ENCODE results near the gene EEF2K. TPM values are rescaled to one million over a fixed set of nuclear protein-coding genes. Genes with fewer than 3 reads are reported as not detected.
A peak's percentile ranks its signal among the peaks of the same experiment; 100 is the strongest.

The EEF2K gene
- total and polyA plus RNA-seq, 2 of the 13 experiments (the other 11 are each of a cell fraction or from before 2014, with no cell fraction given) = 22.0 to 23.8 TPM

DNA sequence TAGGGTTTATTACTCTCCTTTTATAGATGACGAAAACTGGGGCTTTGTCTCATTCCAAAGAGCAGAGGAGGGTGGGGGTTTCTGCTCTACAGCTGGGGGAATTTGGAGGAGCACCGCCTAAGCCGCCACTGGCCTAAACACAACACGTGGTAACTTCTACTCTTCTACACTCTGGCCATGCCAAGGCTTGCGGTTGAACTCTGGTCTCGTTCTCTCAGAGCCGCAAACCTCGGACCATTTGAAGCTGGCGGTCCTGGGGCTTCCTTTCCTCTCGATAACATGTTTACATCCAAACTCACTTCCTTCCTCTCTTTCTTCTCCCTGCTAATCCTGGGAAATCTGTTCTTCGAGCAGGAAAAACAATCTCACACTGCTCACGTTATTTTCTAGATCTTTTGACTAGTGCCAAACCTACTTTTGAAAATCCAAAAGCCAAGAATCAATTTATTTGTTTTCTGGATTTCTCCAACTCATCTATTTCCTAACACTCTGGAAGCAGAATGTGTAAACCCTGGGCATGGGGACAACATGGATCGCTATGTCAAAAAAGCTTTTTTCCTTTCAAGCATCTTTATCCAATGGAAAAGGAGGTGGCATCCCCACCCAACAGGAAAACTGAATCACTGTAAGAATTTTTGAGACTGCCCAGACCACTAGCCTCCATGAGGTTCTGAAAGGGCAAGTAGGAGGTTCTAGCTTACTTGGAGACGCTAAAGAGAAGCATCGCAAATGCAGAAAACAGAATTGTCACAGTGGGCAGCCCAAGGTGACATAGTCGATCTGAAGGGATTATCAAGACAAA is 13.6 kb upstream of the EEF2K start (continued):
- TF ChIP-seq RARA (CRISPR knock-in tag; IDR thresholded peaks at IDR 0.05) (peak; percentile 77), ZFP1 (CRISPR knock-in tag; IDR thresholded peaks at IDR 0.05) (peak; percentile 82), KDM5A (IDR thresholded peaks at IDR 0.05; ENCODE audit: borderline replicate concordance, low read length) (0 out of 2 replicates have a peak, but pooled peaks have one; percentile 9), RBAK (CRISPR knock-in tag; IDR thresholded peaks at IDR 0.05) (no peak), ZNF776 (CRISPR knock-in tag; IDR thresholded peaks at IDR 0.05) (0 out of 2 replicates have a peak, but pooled peaks have one; percentile 30), ZNF619 (CRISPR knock-in tag; IDR thresholded peaks at IDR 0.05) (no peak), ZBTB21 (CRISPR knock-in tag; IDR thresholded peaks at IDR 0.05) (peak; percentile 53; the same call in 1 of the 2 replicates), HOXA5 (CRISPR knock-in tag; IDR thresholded peaks at IDR 0.05) (peak; percentile 96), ZNF383 (CRISPR knock-in tag; IDR thresholded peaks at IDR 0.05; ENCODE audit: borderline replicate concordance) (no peak), ZNF672 (CRISPR knock-in tag; IDR thresholded peaks at IDR 0.05) (no peak), STAT5B (CRISPR knock-in tag; IDR thresholded peaks at IDR 0.05) (no peak), ZNF816 (CRISPR knock-in tag; IDR thresholded peaks at IDR 0.05; ENCODE audit: borderline replicate concordance) (0 out of 2 replicates have a peak, but pooled peaks have one; percentile 95), TSC22D2 (CRISPR knock-in tag; IDR thresholded peaks at IDR 0.05; ENCODE audit: borderline replicate concordance) (no peak; the same call in 1 of the 2 replicates), MYC (CRISPR knock-in tag; IDR thresholded peaks at IDR 0.05; ENCODE audit: borderline replicate concordance) (peak; percentile 97), ZBTB8A (CRISPR knock-in tag; IDR thresholded peaks at IDR 0.05; ENCODE audit: borderline replicate concordance, low read depth) (0 out of 2 replicates have a peak, but pooled peaks have one; percentile 43), HNRNPH1 (optimal IDR thresholded peaks at IDR 0.05; ENCODE audit: low read depth, low read length) (no peak), NFYC (CRISPR knock-in tag; IDR thresholded peaks at IDR 0.05) (peak; percentile 76), SCMH1 (CRISPR knock-in tag; IDR thresholded peaks at IDR 0.05; ENCODE audit: borderline replicate concordance) (no peak), ZNF720 (CRISPR knock-in tag; IDR thresholded peaks at IDR 0.05) (no peak), JUN (CRISPR knock-in tag; IDR thresholded peaks at IDR 0.05) (no peak), FOXJ3 (CRISPR knock-in tag; IDR thresholded peaks at IDR 0.05; ENCODE audit: borderline replicate concordance) (peak; percentile 85; the same call in 1 of the 2 replicates), ZNF367 (CRISPR knock-in tag; IDR thresholded peaks at IDR 0.05; ENCODE audit: borderline replicate concordance) (no peak), RFX1 (IDR thresholded peaks at IDR 0.05) (no peak), ZNF678 (CRISPR knock-in tag; IDR thresholded peaks at IDR 0.05) (no peak), ZKSCAN1 (IDR thresholded peaks at IDR 0.05; ENCODE audit: low read length) (no peak), PAF1 (CRISPR knock-in tag; IDR thresholded peaks at IDR 0.05) (no peak), ZNF430 (CRISPR knock-in tag; IDR thresholded peaks at IDR 0.05) (peak; percentile 98), SRY (CRISPR knock-in tag; IDR thresholded peaks at IDR 0.05) (0 out of 2 replicates have a peak, but pooled peaks have one; percentile 88), ZNF326 (CRISPR knock-in tag; IDR thresholded peaks at IDR 0.05; ENCODE audit: borderline replicate concordance) (no peak), ZSCAN21 (CRISPR knock-in tag; IDR thresholded peaks at IDR 0.05; ENCODE audit: borderline replicate concordance) (peak; percentile 96)
- TF ChIP-seq, protein P1, sequence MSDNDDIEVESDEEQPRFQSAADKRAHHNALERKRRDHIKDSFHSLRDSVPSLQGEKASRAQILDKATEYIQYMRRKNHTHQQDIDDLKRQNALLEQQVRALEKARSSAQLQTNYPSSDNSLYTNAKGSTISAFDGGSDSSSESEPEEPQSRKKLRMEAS (IDR thresholded peaks at IDR 0.05) = no peak
- TF ChIP-seq, protein P2, sequence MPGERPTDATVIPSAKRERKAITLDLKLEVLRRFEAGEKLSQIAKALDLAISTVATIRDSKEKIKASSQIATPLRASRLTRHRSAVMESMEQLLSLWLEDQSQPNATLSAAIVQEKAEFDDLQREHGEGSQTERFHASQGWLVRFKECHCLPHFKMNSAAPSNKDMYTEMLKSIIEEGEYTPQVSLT (CRISPR knock-in tag; IDR thresholded peaks at IDR 0.05; ENCODE audit: borderline replicate concordance, low read depth) = no peak

Data from HepG2 (cell line).